K562 (cell line): ENCODE data around the gene ARMH1.

ENCODE experiments used
- CBFB ChIP-seq: sonication (generic); formaldehyde crosslinking; IDR thresholded peaks from 2 replicates; pipeline ENCODE4 v1.4.0; 2020; ENCODE audit warnings: mild to moderate bottlenecking, missing genetic modification reagents
- CREBBP ChIP-seq: IDR thresholded peaks from one replicate; pipeline ENCODE4 v1.6.1; 2012; ENCODE audit warnings: low read depth, mild to moderate bottlenecking, control low read depth, inconsistent platforms, low read length
- CTCF ChIP-seq, 3 experiments: IDR thresholded peaks in 2 of 3; conservative IDR thresholded peaks in 1 of 3; 2 replicates each; pipeline ENCODE4 v1.5.1; 2011 to 2012; ENCODE audit warnings: low read length in 3 of 3, mild to moderate bottlenecking in 3 of 3, control low read depth in 2 of 3, improper control_type of control experiment in 1 of 3, inconsistent platforms in 1 of 3, low read depth in 1 of 3, mixed read lengths in 1 of 3, moderate library complexity in 1 of 3; ENCODE audit not compliant: insufficient read depth in 2 of 3
- E2F6 ChIP-seq, 2 experiments: IDR thresholded peaks; 2 replicates each; pipeline ENCODE4 v1.6.1; 2011; ENCODE audit warnings: borderline replicate concordance in 1 of 2, control low read depth in 1 of 2, low read depth in 1 of 2, low read length in 1 of 2, mild to moderate bottlenecking in 1 of 2, mixed read lengths in 1 of 2, moderate library complexity in 1 of 2; ENCODE audit not compliant: insufficient read depth in 1 of 2, insufficient read length in 1 of 2, poor library complexity in 1 of 2, severe bottlenecking in 1 of 2; ENCODE audit errors: extremely low read depth in 1 of 2
- KAT2B ChIP-seq: IDR thresholded peaks from one replicate; pipeline ENCODE4 v1.6.1; 2012; ENCODE audit warnings: low read depth, mild to moderate bottlenecking, control low read depth, inconsistent platforms, low read length, moderate library complexity
- MTA3 ChIP-seq: fragments of 450-650 bp; formaldehyde crosslinking; IDR thresholded peaks from 2 replicates; pipeline ENCODE4 v1.6.1; 2017; ENCODE audit warnings: mild to moderate bottlenecking, borderline replicate concordance
- NKRF ChIP-seq: fragments of 450-650 bp; IDR thresholded peaks from 2 replicates; pipeline ENCODE4 v1.6.1; 2016; ENCODE audit warnings: borderline replicate concordance
- POLR2AphosphoS5 ChIP-seq: IDR thresholded peaks from 2 replicates; pipeline ENCODE4 v1.6.1; 2011; ENCODE audit warnings: mild to moderate bottlenecking, low read depth, low read length, moderate library complexity; ENCODE audit not compliant: control insufficient read depth, insufficient read depth
- SMAD2 ChIP-seq: fragments of 150-350 bp; IDR thresholded peaks from 2 replicates; pipeline ENCODE4 v1.6.1; 2014; ENCODE audit warnings: low read depth, mild to moderate bottlenecking, low read length
- TCF15 ChIP-seq: fragments of 250-450 bp; sonication (Bioruptor Pico); IDR thresholded peaks from 2 replicates; pipeline ENCODE4 v1.8.0; 2022; ENCODE audit warnings: moderate library complexity, mild to moderate bottlenecking, inconsistent platforms
- ZKSCAN1 ChIP-seq: fragments of 150-350 bp; IDR thresholded peaks from 2 replicates; pipeline ENCODE4 v1.6.1; 2016; ENCODE audit warnings: low read depth, low read length
- TF ChIP-seq, protein P1 (sequence below): fragments of 450-650 bp; IDR thresholded peaks from 2 replicates; pipeline ENCODE4 v1.7.1; 2018; ENCODE audit warnings: mild to moderate bottlenecking, low read depth; ENCODE audit not compliant: partially characterized antibody
- TF ChIP-seq, protein P2 (sequence below): sonication (generic); formaldehyde crosslinking; IDR thresholded peaks from 2 replicates; pipeline ENCODE4 v1.4.0; 2020; ENCODE audit warnings: mild to moderate bottlenecking, missing genetic modification reagents

DNA sequence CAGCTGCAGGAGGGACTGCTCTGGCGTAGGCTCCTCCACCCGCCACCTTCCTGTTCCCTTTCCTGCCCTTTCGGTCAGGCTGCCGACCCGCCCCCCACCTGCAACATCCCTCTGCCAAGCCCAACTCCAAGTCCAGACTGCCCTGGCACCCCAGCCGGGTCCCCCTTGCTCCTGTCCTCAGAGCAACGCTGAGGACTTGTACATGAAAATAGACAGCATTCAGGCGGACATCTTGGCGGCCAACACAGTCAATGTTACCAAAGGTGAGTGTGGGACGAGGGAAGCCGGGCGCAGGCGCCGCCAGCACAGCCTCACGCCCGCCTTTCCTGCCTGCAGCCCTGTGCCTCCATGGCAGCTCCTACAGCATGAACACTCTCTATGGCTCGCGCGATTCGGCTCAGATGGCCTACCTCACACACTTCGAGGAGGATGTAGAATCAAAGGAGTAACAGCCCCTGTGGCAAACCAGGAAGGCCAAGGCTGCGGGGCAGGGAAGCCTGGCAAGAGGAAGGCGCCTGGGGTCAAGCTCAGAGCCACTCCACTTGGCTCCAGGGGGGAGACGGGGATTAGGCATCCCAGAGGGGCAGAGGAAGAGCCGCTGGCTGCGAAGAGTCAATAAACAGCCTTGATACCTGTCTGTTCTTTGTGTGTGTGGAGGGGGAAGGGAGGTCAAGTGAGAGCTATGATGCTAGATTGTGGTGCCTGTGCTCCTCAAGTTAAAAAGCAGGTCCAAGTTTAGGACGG, 50.6 kb downstream of the ARMH1 start:
- TF ChIP-seq CREBBP (no peak), POLR2AphosphoS5 (no peak), KAT2B (no peak), MTA3 (no peak), ZKSCAN1 (no peak), NKRF (no peak), SMAD2 (no peak), CTCF (IDR thresholded peaks at IDR 0.05 in 2 of 3, conservative IDR thresholded peaks at IDR 0.05 in 1 of 3; ENCODE audit: insufficient read depth in 2 of 3, low read depth in 1 of 3, low read length in 3 of 3) (no peak), CBFB (CRISPR knock-in tag) (no peak), TCF15 (CRISPR knock-in tag) (no peak), E2F6 (IDR thresholded peaks at IDR 0.05; ENCODE audit: borderline replicate concordance in 1 of 2, extremely low read depth in 1 of 2, insufficient read depth in 1 of 2, insufficient read length in 1 of 2, low read depth in 1 of 2, low read length in 1 of 2, poor library complexity in 1 of 2, severe bottlenecking in 1 of 2) (no peak)
- TF ChIP-seq, protein P1, sequence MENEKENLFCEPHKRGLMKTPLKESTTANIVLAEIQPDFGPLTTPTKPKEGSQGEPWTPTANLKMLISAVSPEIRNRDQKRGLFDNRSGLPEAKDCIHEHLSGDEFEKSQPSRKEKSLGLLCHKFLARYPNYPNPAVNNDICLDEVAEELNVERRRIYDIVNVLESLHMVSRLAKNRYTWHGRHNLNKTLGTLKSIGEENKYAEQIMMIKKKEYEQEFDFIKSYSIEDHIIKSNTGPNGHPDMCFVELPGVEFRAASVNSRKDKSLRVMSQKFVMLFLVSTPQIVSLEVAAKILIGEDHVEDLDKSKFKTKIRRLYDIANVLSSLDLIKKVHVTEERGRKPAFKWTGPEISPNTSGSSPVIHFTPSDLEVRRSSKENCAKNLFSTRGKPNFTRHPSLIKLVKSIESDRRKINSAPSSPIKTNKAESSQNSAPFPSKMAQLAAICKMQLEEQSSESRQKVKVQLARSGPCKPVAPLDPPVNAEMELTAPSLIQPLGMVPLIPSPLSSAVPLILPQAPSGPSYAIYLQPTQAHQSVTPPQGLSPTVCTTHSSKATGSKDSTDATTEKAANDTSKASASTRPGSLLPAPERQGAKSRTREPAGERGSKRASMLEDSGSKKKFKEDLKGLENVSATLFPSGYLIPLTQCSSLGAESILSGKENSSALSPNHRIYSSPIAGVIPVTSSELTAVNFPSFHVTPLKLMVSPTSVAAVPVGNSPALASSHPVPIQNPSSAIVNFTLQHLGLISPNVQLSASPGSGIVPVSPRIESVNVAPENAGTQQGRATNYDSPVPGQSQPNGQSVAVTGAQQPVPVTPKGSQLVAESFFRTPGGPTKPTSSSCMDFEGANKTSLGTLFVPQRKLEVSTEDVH = no peak
- TF ChIP-seq, protein P2, sequence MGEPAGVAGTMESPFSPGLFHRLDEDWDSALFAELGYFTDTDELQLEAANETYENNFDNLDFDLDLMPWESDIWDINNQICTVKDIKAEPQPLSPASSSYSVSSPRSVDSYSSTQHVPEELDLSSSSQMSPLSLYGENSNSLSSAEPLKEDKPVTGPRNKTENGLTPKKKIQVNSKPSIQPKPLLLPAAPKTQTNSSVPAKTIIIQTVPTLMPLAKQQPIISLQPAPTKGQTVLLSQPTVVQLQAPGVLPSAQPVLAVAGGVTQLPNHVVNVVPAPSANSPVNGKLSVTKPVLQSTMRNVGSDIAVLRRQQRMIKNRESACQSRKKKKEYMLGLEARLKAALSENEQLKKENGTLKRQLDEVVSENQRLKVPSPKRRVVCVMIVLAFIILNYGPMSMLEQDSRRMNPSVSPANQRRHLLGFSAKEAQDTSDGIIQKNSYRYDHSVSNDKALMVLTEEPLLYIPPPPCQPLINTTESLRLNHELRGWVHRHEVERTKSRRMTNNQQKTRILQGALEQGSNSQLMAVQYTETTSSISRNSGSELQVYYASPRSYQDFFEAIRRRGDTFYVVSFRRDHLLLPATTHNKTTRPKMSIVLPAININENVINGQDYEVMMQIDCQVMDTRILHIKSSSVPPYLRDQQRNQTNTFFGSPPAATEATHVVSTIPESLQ = no peak
